Pancreas (tissue), 10 donors: ENCODE measurements around the gene ACOXL. TPM values are rescaled to one million over a fixed set of nuclear protein-coding genes. Genes with fewer than 3 reads are reported as not detected.

ENCODE experiments used
- ATAC-seq, 4 donors: fragments of 200-7000 bp; cut with Tn5 transposase; one replicate each; pipeline versions ENCODE4 v1.8.0 to v1.9.1; 2020; ENCODE audit warnings: mild to moderate bottlenecking in 4 of 4, moderate library complexity in 4 of 4
- DNase-seq, 6 donors: peaks; one replicate each; pipeline ENCODE4 v3.0.0-alpha.2; 2020
- FAIRE-seq: peaks from 2 replicates; lab custom pipeline; 2012; peaks lifted over from hg19 to GRCh38; lab: Jason Lieb, UNC
- H3K27ac ChIP-seq, 4 donors: fragments of 200-600 bp; sonication (generic); 1 replicate in 3 of 4; 2 replicates in 1 of 4; pipeline versions ENCODE4 v1.5.0 to v1.8.0; 2020
- H3K27me3 ChIP-seq, 4 donors: fragments of 200-600 bp; one replicate each; pipeline ENCODE4 v1.8.0; 2021
- H3K36me3 ChIP-seq, 3 donors: fragments of 200-600 bp; sonication (generic) in 1 of 3; one replicate each; pipeline versions ENCODE4 v1.5.0 to v1.8.0; 2020 to 2021
- H3K4me1 ChIP-seq, 3 donors: fragments of 200-600 bp; one replicate each; pipeline ENCODE4 v1.8.0; 2021
- H3K4me3 ChIP-seq, 4 donors: fragments of 200-600 bp; sonication (generic) in 2 of 4; one replicate each; pipeline versions ENCODE4 v1.5.0 to v1.8.0; 2020 to 2021
- H3K9me3 ChIP-seq, 4 donors: fragments of 200-600 bp; one replicate each; pipeline ENCODE4 v1.8.0; 2021
- CTCF ChIP-seq, 4 donors: fragments of 200-600 bp; sonication (generic) in 3 of 4; IDR thresholded peaks; one replicate each; pipeline versions ENCODE4 v1.5.0 to v1.8.0; 2021; ENCODE audit warnings: antibody characterized with exemption in 4 of 4
- WGBS, 2 donors: extraction: QIAGEN DNeasy Blood & Tissue Kit; methylation state at CpG; one replicate each; pipeline ENCODE4 v1.1.7; 2013; 5-methylcytosine and 5-hydroxymethylcytosine counted together
- intact Hi-C, 3 donors: fragments of 100-400 bp; cut with DNase I; formaldehyde crosslinking; loops; one replicate each; pipeline versions ENCODE4 v1.11.1 to v1.14.2; 2022
- polyA plus RNA-seq, 2 donors: library from polyadenylated mRNA; stranded (reverse); fragments of 200-250 nt; gene quantifications; one replicate each; pipeline ENCODE4 v1.2.3, GENCODE V29; 2013
- total RNA-seq, 6 donors: library from RNA; stranded (reverse); fragmentation: NEBNext Ultra II Directional in 4 of 6; extraction: Animal tissue kit (Norgen Biotek cat#: 25700) in 4 of 6; gene quantifications; one replicate each; pipeline versions ENCODE4 v1.2.1 to v1.2.4, GENCODE V29; 2021 to 2023
- donor health status: healthy with polysubstance abuse.
- donor health status: DM: no; HTN: no; CAD: no; lungs with moderate emphysema.
- donor health status: DM: no; HTN: no; CAD: no.
- donor health status: control.
- donor health status: control.
- donor health status: Bipolar disorder and iron deficiency.
- donor health status: DM: yes; HTN: yes; CAD: no.
- donor health status: DM: no; HTN: no; CAD: no.
- donor health status: DM: no; HTN: no; CAD: no.
- donor health status: DM: yes; HTN: yes; CAD: no.

Gene ACOXL
- total and polyA plus RNA-seq, 8 donors: 0.06 to 0.75 (median 0.21) TPM; not detected in 2

DNA sequence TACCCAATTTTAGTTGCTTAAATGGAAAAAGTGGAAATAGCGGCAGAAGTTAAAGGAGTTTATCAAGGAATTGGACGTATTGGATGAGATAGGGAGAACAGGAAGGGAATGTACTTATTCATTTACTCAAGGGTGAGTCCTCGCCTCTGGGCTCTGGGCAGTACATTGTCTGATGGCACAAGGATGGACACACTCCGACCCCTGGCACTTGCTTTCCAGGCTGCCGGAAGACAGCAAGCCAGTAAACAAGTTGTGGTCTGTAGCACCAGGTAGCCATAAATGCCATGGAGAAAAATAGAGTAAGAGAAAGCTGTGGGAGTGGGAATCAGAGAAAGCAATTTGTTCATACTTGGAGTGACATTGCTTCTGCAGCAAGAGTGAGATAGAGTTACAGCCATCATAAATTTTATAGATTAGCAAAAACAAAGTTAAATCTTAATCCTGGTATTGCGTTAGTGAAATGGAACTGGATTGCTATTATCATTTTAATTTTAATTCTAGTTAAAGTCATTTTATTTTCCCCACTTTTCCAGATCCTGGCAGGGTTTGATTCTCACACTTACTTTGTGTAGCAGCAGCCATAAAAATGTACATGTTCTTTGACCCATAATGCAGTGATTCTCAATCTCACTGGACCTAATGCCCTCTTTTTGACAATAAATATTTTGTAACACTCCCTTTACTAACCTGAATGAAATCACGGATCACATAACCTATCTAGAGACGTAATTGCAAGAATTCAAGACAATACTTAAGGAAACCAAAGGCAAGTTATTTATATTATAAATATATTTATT lies 252.5 kb downstream of the ACOXL start:
- Histone ChIP-seq H3K4me1 (no peaks in the 10 kb centered on the region), H3K36me3 (no peaks in the 10 kb centered on the region), H3K9me3 (no peaks in the 10 kb centered on the region), H3K4me3 (no peak overlapping the region), H3K27ac (no peak overlapping the region), H3K27me3 (no peaks in the 10 kb centered on the region)
- DNase-seq: no peak
- no peak for TF ChIP-seq CTCF (IDR thresholded peaks at IDR 0.05)
- no peak for FAIRE-seq
- 60 to 84% methylated on average over 8 of the region's 8 CpGs for WGBS, 2 donors
- intact Hi-C loops: no loop called here
- ATAC-seq: no peak

- no peak for TF ChIP-seq CTCF (IDR thresholded peaks at IDR 0.05)
- Histone ChIP-seq H3K4me1 (no peaks in the 10 kb centered on the region), H3K9me3 (no peaks in the 10 kb centered on the region), H3K36me3 (no peaks in the 10 kb centered on the region), H3K27ac (no peak overlapping the region), H3K27me3 (peaks cover 0 to 6% (median 0%) of the 10 kb centered on the region in 4 donors), H3K4me3 (no peak overlapping the region)
- no peak for ATAC-seq
- WGBS, 2 donors: 79 to 87% methylated on average over 2 of the region's 2 CpGs
- no peak for FAIRE-seq
- intact Hi-C loops: no loop called here
- DNase-seq: no peak
These were observed 258.1 kb downstream of the ACOXL start for GRCh38 chr2:110990440-110990839.

- intact Hi-C loops: no loop called here
- no peak overlapping the region for H3K27ac ChIP-seq
- FAIRE-seq: no peak
- no peak for ATAC-seq
- DNase-seq: no peak
- H3K27me3 ChIP-seq: peaks cover 0 to 20% (median 0%) of the 10 kb centered on the region in 4 donors
- no peaks in the 10 kb centered on the region for H3K36me3 ChIP-seq
- no peak for TF ChIP-seq CTCF (IDR thresholded peaks at IDR 0.05)
- 57 to 70% methylated on average over 5 of the region's 5 CpGs for WGBS, 2 donors
- H3K4me3 ChIP-seq: no peak overlapping the region
- no peaks in the 10 kb centered on the region for H3K4me1 ChIP-seq
- H3K9me3 ChIP-seq: no peaks in the 10 kb centered on the region
These were observed 259.5 kb downstream of the ACOXL start for GRCh38 chr2:110991911-110992310.

DNA sequence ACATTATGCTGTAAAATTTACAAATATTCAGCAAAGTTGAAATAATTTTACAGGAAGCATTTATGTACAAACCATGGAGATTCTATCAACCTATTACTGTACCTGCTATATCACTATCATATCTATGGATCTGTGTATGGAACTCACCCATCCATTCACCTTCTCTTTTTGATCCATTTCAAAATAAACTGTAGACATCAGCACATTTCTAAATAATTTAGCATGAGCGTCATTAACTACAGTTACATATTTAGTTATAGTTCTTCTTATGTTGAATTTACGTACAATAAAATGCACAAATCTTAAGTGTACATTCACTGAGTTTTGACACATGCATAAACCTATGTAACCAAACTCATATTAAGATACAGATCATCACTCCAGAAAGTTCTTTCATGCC lies 260.5 kb downstream of the ACOXL start:
- H3K4me3 ChIP-seq: no peak overlapping the region
- ATAC-seq: no peak
- H3K36me3 ChIP-seq: no peaks in the 10 kb centered on the region
- intact Hi-C loops: no loop called here
- H3K4me1 ChIP-seq: no peaks in the 10 kb centered on the region
- 84 to 86% methylated on average over 2 of the region's 2 CpGs for WGBS, 2 donors
- H3K27me3 ChIP-seq: peaks cover 0 to 20% (median 0%) of the 10 kb centered on the region in 4 donors
- H3K27ac ChIP-seq: no peak overlapping the region
- FAIRE-seq: no peak
- no peak for DNase-seq
- no peaks in the 10 kb centered on the region for H3K9me3 ChIP-seq
- no peak for TF ChIP-seq CTCF (IDR thresholded peaks at IDR 0.05)
